ENCODE data around the gene LBP. TPM values are rescaled to one million over a fixed set of nuclear protein-coding genes. Genes with fewer than 3 reads are reported as not detected.

LBP gene, protein sequence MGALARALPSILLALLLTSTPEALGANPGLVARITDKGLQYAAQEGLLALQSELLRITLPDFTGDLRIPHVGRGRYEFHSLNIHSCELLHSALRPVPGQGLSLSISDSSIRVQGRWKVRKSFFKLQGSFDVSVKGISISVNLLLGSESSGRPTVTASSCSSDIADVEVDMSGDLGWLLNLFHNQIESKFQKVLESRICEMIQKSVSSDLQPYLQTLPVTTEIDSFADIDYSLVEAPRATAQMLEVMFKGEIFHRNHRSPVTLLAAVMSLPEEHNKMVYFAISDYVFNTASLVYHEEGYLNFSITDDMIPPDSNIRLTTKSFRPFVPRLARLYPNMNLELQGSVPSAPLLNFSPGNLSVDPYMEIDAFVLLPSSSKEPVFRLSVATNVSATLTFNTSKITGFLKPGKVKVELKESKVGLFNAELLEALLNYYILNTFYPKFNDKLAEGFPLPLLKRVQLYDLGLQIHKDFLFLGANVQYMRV
- total RNA-seq, result 0.16 TPM in 1 of 2 replicates, not detected in the other

GRCh38 chr20:38346247-38346651 is at the start of gene LBP:
TSS of gene LBP (plus strand) at chr20:38346482. CDS start at chr20:38346517, 35 bp downstream.

DNA sequence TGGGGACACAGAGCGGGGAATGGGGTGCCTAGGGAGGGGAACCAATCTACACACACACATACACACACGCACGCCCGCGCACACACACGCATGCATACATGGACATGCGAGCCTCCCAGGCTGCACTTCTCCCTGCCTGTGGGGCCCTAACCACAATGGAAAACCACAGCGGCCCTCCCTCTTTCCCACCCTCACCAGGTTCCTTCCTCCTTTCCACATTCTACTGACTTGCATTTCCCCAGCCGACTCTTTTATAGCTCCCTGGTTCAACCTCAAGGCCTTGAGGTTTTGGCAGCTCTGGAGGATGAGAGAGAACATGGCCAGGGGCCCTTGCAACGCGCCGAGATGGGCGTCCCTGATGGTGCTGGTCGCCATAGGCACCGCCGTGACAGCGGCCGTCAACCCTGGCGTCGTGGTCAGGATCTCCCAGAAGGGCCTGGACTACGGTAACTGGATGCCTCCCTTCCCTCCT is 42.3 kb upstream of the LBP start, which contains the start of gene BPI:
TSS of gene BPI (plus strand) at position 249 of the 472 bp plus-strand sequence. CDS start at position 317, 68 bp downstream.

Other genes starting within 250 kb of the LBP start
- 12.6 and 118 TPM in 2 replicates for gene TGM2, start 181.2 kb upstream of the LBP start, total RNA-seq
- 3.3 and 4.1 TPM in 2 replicates for gene KIAA1755, start 85.7 kb upstream of the LBP start, total RNA-seq
- gene BPI, start 42.3 kb upstream of the LBP start, total RNA-seq, result 0.17 and 0.32 TPM in 2 replicates
- gene SNHG17, start 88.8 kb downstream of the LBP start, total RNA-seq, result 3.9 and 6.3 TPM in 2 replicates
- gene RALGAPB, start 126.4 kb downstream of the LBP start, total RNA-seq, result 20.7 and 21.0 TPM in 2 replicates
- gene ADIG, start 234.7 kb downstream of the LBP start, total RNA-seq, result not detected in 2 replicates